Measurements from ENCODE around the gene COX6B2. TPM values are rescaled to one million over a fixed set of nuclear protein-coding genes. Genes with fewer than 3 reads are reported as not detected.

The COX6B2 gene
- total RNA-seq, 2 donors from 2014 or later: 0.75 to 0.84 TPM

DNA sequence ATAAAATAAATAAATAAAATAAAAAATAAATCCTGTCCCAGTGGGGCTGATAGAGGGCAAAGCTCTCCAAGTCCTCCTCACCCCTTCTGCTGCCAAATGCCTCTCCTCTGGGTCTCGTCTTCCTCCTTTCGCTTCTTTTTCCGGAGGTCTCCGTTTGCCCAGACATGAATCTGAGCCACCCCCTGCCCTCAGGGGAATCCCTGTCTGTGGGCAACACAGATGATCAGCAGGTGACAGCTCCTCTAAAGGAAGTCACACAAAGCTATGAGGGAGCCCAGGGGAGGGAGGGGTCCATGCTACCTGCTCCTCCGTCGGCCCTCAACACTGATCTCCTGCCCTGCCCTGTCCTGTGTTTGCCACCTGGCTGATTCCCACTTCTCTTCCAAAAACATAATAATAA, 29.9 kb downstream of the COX6B2 start:
- no peaks in the 10 kb centered on the region for H3K27me3 ChIP-seq (ENCODE audit: control insufficient read depth, insufficient read depth, low read length, poor library complexity, severe bottlenecking)
- H3K27me3 Mint-ChIP-seq (ENCODE audit: insufficient read depth): peaks cover 4% of the 10 kb centered on the region
- DNase-seq: peak; percentile 38
- H3K4me1 Mint-ChIP-seq: peaks cover 24% of the 10 kb centered on the region
- no peaks in the 10 kb centered on the region for H3K36me3 ChIP-seq (ENCODE audit: control insufficient read depth, insufficient read depth, low read length)
- H3K4me3 ChIP-seq (ENCODE audit: low read length): no peak overlapping the region
- no peaks in the 10 kb centered on the region for H3K36me3 Mint-ChIP-seq (ENCODE audit: low read depth)
- H3K9ac ChIP-seq (ENCODE audit: extremely low read depth, low read length, poor library complexity, severe bottlenecking): no peak overlapping the region
- H3K27ac ChIP-seq (ENCODE audit: low read depth, low read length): no peak overlapping the region
- H3K9me3 ChIP-seq (ENCODE audit: control insufficient read depth, low read length): no peaks in the 10 kb centered on the region
- H3K27ac Mint-ChIP-seq: no peak overlapping the region
- no peak overlapping the region for H3K4me3 Mint-ChIP-seq
- H3K9me3 Mint-ChIP-seq: no peaks in the 10 kb centered on the region
- peaks cover 8% of the 10 kb centered on the region for H3K4me1 ChIP-seq (ENCODE audit: control insufficient read depth, insufficient read depth, low read length)
- TF ChIP-seq, protein P1, sequence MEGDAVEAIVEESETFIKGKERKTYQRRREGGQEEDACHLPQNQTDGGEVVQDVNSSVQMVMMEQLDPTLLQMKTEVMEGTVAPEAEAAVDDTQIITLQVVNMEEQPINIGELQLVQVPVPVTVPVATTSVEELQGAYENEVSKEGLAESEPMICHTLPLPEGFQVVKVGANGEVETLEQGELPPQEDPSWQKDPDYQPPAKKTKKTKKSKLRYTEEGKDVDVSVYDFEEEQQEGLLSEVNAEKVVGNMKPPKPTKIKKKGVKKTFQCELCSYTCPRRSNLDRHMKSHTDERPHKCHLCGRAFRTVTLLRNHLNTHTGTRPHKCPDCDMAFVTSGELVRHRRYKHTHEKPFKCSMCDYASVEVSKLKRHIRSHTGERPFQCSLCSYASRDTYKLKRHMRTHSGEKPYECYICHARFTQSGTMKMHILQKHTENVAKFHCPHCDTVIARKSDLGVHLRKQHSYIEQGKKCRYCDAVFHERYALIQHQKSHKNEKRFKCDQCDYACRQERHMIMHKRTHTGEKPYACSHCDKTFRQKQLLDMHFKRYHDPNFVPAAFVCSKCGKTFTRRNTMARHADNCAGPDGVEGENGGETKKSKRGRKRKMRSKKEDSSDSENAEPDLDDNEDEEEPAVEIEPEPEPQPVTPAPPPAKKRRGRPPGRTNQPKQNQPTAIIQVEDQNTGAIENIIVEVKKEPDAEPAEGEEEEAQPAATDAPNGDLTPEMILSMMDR (conservative IDR thresholded peaks at IDR 0.05): no peak
- WGBS, 2 experiments (ENCODE audit: insufficient coverage in 1 of 2, insufficient read length in 1 of 2): 87 to 96% methylated on average over 3 to 6 of the region's 6 CpGs

GRCh38 chr19:55322204-55322885, 32.2 kb downstream of the COX6B2 start:
- H3K36me3 ChIP-seq (ENCODE audit: control insufficient read depth, insufficient read depth, low read length): no peaks in the 10 kb centered on the region
- H3K27me3 Mint-ChIP-seq (ENCODE audit: insufficient read depth): no peaks in the 10 kb centered on the region
- peak; percentile 64 for DNase-seq
- peak overlapping the region; percentile 27 for H3K27ac Mint-ChIP-seq
- peaks cover 8% of the 10 kb centered on the region for H3K4me1 ChIP-seq (ENCODE audit: control insufficient read depth, insufficient read depth, low read length)
- no peak overlapping the region for H3K4me3 Mint-ChIP-seq
- no peaks in the 10 kb centered on the region for H3K9me3 Mint-ChIP-seq
- no peak overlapping the region for H3K4me3 ChIP-seq (ENCODE audit: low read length)
- H3K36me3 Mint-ChIP-seq (ENCODE audit: low read depth): no peaks in the 10 kb centered on the region
- H3K27ac ChIP-seq (ENCODE audit: low read depth, low read length): no peak overlapping the region
- TF ChIP-seq, protein P1 (conservative IDR thresholded peaks at IDR 0.05): no peak
- H3K27me3 ChIP-seq (ENCODE audit: control insufficient read depth, insufficient read depth, low read length, poor library complexity, severe bottlenecking): no peaks in the 10 kb centered on the region
- H3K9ac ChIP-seq (ENCODE audit: extremely low read depth, low read length, poor library complexity, severe bottlenecking): no peak overlapping the region
- 79 to 90% methylated on average over 9 to 12 of the region's 12 CpGs for WGBS, 2 experiments (ENCODE audit: insufficient coverage in 1 of 2, insufficient read length in 1 of 2)
- peaks cover 24% of the 10 kb centered on the region for H3K4me1 Mint-ChIP-seq
- no peaks in the 10 kb centered on the region for H3K9me3 ChIP-seq (ENCODE audit: control insufficient read depth, low read length)

GRCh38 chr19:55321466-55322137, 32.9 kb downstream of the COX6B2 start:
- Mint-ChIP-seq H3K9me3 (no peaks in the 10 kb centered on the region), H3K27me3 (ENCODE audit: insufficient read depth) (no peaks in the 10 kb centered on the region), H3K4me1 (peaks cover 24% of the 10 kb centered on the region), H3K36me3 (ENCODE audit: low read depth) (no peaks in the 10 kb centered on the region), H3K4me3 (no peak overlapping the region), H3K27ac (peak overlapping the region; percentile 27)
- TF ChIP-seq, protein P1 (conservative IDR thresholded peaks at IDR 0.05): no peak
- Histone ChIP-seq H3K9me3 (ENCODE audit: control insufficient read depth, low read length) (no peaks in the 10 kb centered on the region), H3K27me3 (ENCODE audit: control insufficient read depth, insufficient read depth, low read length, poor library complexity, severe bottlenecking) (no peaks in the 10 kb centered on the region), H3K4me3 (ENCODE audit: low read length) (no peak overlapping the region), H3K4me1 (ENCODE audit: control insufficient read depth, insufficient read depth, low read length) (peaks cover 8% of the 10 kb centered on the region), H3K36me3 (ENCODE audit: control insufficient read depth, insufficient read depth, low read length) (no peaks in the 10 kb centered on the region), H3K27ac (ENCODE audit: low read depth, low read length) (no peak overlapping the region), H3K9ac (ENCODE audit: extremely low read depth, low read length, poor library complexity, severe bottlenecking) (no peak overlapping the region)
- 88 to 91% methylated on average over 4 to 8 of the region's 9 CpGs for WGBS, 2 experiments (ENCODE audit: insufficient coverage in 1 of 2, insufficient read length in 1 of 2)
- DNase-seq: no peak
